LNCaP clone FGC (cell line): Measurements from ENCODE around the gene RET.
A peak's percentile ranks its signal among the peaks of the same experiment; 100 is the strongest.
"Not testable (repeated sequence)": the region's sequence is repeated elsewhere in the genome, so short reads cannot be mapped to it uniquely, and the experiment has no call there.

Source experiments
- DNase-seq: peaks from one replicate; pipeline ENCODE4 v3.0.0-alpha.2; 2011; ENCODE audit warnings: low read depth
- H3K4me3 ChIP-seq: 2 replicates; pipeline ENCODE4 v1.5.1; 2011; ENCODE audit warnings: mild to moderate bottlenecking, low read depth, low read length, control low read depth
- TF ChIP-seq, protein P1 (sequence below): IDR thresholded peaks from 2 replicates; pipeline ENCODE4 v1.5.1; 2012; ENCODE audit warnings: mild to moderate bottlenecking; ENCODE audit not compliant: control insufficient read depth, insufficient read depth; ENCODE audit errors: extremely low read depth

The RET gene

DNA sequence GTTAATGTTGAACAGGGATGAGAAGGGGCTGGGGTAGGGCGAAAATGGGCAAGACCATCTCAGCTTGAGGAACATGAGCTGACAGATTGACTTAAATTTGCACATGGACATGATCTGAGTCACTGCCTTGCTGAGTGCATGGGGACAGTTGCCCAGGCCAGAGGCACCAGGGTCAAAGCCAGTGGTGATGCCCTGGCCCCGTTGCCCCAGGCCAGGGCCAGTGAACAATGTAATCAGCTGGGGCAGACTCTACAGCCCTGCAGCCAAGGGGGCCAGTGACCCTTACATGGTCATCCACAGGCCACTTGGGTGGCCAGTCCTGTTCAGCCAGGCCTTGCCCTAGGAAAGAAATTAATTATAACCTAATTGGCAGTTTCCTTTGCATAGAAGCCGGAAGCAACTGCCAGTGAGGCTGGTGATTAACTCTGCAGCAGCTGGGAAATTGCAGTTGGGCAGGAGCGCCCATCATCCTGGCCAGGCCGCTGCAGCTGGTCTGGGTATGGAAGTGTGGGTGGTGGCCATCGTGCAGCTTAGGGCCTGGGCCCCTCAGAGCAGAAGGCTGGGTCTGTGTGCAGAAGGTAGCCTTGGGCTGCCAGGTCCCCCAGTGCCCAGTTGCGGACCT lies 9.6 kb downstream of the RET start:
- TF ChIP-seq, protein P1, sequence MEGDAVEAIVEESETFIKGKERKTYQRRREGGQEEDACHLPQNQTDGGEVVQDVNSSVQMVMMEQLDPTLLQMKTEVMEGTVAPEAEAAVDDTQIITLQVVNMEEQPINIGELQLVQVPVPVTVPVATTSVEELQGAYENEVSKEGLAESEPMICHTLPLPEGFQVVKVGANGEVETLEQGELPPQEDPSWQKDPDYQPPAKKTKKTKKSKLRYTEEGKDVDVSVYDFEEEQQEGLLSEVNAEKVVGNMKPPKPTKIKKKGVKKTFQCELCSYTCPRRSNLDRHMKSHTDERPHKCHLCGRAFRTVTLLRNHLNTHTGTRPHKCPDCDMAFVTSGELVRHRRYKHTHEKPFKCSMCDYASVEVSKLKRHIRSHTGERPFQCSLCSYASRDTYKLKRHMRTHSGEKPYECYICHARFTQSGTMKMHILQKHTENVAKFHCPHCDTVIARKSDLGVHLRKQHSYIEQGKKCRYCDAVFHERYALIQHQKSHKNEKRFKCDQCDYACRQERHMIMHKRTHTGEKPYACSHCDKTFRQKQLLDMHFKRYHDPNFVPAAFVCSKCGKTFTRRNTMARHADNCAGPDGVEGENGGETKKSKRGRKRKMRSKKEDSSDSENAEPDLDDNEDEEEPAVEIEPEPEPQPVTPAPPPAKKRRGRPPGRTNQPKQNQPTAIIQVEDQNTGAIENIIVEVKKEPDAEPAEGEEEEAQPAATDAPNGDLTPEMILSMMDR = no peak
- no peak overlapping the region for H3K4me3 ChIP-seq
- DNase-seq = no peak

DNA sequence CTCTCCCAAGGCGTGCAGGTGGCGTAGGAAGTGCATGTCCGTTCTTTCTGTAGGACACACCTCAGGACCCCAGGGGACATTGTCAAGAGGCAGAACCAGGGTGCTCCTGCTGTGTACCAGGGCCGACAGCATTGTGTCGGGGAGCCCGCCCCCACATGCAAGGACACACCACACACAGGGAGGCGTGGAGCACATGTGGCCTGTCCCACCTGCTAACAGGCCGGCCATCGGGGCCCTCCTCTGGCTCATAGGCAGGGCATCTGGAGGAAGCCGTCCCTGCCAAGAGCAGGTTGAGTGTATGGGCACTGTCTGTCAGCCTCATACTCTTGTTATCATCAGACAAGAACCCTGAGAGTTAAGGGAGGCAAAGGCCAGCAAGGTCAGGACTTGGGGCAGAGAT lies 12.7 kb downstream of the RET start:
- TF ChIP-seq, protein P1 = no peak
- no peak overlapping the region for H3K4me3 ChIP-seq
- no peak for DNase-seq

DNA sequence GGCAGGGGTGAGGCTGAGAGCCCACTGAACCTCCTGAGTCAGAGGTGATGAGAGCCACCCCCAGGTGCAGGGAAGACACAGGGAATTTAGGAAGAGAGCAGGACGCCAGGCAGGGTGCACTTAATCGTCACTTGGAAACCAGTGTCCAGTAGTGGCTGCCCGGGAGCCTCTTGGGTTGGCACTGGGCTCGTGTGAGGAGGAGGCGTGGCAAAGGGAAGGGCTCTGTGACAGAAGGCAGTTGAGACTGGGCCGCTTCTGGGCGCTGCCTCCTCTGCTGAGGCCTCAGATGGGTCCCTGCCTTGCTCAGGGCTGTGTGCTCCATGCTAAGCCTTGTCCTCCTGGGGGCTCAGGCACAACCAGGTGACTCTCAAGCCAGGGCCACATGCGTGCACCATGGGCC lies 13.3 kb downstream of the RET start:
- TF ChIP-seq, protein P1 = no peak
- no peak overlapping the region for H3K4me3 ChIP-seq
- peak; percentile 17 for DNase-seq

DNA sequence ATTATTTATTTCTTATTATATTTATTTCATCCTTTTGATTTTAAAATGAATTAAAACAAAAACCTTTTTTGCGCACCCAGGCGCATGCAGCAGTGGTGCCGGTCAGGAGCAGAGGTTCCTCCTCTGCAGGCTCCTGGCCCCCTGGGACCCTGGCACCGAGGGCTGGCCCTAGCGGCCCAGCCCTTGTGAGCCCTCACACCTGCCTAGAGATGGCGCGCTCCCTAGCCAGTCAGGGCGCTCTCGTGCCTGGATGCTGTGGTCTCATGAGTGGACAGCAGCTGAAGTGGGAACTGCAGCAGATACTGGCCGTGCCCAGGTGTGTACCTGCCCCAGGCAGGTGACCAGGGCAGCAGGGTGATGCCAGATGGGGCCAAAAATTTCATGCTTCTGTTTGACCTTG lies 13.8 kb downstream of the RET start:
- H3K4me3 ChIP-seq = no peak overlapping the region
- TF ChIP-seq, protein P1 = no peak
- DNase-seq = no peak

DNA sequence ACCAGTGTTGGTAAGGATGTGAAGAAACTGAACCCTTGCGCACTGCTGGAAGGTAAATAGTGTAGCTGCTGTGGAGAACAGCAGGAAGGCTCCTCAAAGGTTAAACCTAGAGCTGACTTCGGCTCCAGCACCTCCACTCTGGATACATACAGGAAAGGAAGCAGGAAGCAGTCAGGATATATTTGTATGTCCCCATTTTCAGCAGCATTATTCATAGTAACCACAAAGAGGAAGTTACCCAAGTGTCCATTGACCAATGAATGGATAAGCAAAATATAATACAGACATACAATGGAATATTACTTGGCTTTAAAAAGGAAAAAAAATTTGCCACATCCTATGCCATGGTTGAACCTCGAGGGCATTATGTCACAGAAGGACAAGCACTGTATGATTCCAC lies 15.0 kb downstream of the RET start:
- H3K4me3 ChIP-seq = no peak overlapping the region
- TF ChIP-seq, protein P1 = no peak
- no peak for DNase-seq

DNA sequence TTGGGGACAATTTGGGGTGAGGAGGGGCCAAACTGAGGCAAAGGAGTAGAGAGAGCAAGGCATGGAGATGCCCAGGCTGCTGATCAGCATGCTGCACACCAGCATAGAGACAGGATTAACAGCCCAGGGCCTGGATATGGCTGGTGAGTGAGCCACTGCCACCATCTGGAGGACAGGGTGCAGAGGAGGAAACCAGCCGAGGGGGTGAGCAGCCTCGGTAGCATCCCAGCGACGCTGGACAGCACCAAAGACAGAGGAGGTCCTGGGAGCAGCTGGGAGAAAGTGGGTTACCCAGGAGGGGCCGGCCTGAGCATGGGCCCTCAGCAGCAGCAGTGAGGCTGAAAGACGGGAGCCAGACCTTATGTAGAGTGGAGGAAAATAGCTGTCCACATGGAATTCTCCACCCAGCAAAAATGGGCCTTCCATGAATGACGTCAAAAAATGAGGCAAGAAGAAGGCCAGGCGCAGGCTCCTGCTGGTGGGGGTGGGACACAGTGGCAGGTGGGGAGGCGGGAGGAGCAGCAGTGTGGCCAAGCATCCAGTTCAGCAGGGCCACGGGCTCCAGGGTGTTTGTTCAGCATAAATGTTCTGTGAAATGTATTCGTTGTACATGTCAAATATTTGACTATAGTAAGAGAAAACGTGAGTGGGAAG lies 16.7 kb downstream of the RET start:
- H3K4me3 ChIP-seq = no peak overlapping the region
- TF ChIP-seq, protein P1 = peak; percentile 79
- DNase-seq = peak; percentile 17

DNA sequence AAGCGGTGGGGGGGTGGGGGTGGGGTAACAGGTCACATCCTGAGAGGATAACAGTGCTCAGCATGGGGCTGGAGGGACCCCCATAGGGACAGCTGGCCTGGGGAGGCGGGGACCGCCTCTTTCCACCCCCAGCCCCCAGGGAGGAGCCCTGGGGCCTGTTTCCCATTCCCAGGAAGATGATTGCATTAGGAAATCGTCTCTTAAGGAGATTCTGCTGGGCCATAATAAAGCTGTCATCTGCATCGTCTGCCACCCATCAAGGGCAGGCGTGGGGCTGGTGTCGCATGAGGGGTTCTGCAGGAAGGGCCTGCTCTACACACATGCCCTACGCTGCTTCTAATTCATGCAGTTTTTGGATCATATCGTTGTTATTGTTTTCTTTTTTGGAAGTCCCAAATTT lies 17.2 kb downstream of the RET start:
- H3K4me3 ChIP-seq = no peak overlapping the region
- no peak for DNase-seq
- TF ChIP-seq, protein P1 = no peak

DNA sequence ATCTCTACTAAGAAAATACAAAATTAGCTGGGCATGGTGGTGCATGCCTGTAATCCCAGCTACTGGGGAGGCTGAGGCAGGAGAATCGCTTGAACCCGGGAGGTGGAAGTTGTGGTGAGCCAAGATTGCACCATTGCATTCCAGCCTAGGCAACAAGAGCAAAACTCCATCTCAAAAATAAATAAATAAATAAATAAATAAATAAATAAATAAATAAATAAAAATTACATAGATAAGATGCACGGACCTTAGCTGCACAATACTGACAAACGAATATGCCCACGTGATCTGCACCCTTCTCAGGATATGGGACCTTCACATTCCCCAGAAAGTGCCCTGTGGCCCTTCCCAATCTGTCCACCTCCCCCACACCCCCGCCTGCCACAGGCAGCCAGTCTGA lies 22.5 kb downstream of the RET start:
- not testable (repeated sequence) for DNase-seq, H3K4me3 ChIP-seq
